Loucy (cell line): ENCODE results near the gene CLDN20.
"Not testable (repeated sequence)": the region's sequence is repeated elsewhere in the genome, so short reads cannot be mapped to it uniquely, and the experiment has no call there.

Source experiments
- H2AFZ ChIP-seq: fragments of 200-600 bp; sonication (generic); 2 replicates; pipeline ENCODE4 v1.6.0; 2016; ENCODE audit warnings: antibody characterized with exemption, mild to moderate bottlenecking, low read length, moderate library complexity
- H3F3A ChIP-seq: fragments of 200-600 bp; 2 replicates; pipeline ENCODE4 v1.6.0; 2016; ENCODE audit warnings: antibody characterized with exemption, low read depth, mild to moderate bottlenecking
- H3K27me3 ChIP-seq: fragments of 200-600 bp; sonication (generic); 2 replicates; pipeline ENCODE4 v1.6.1; 2014; ENCODE audit warnings: low read length, mild to moderate bottlenecking; ENCODE audit not compliant: insufficient read depth, poor library complexity, severe bottlenecking
- H3K36me3 ChIP-seq: fragments of 200-600 bp; sonication (generic); 2 replicates; pipeline ENCODE4 v1.6.1; 2016; ENCODE audit warnings: low read length; ENCODE audit not compliant: insufficient read depth
- H3K4me1 ChIP-seq: fragments of 200-600 bp; sonication (generic); 2 replicates; pipeline ENCODE4 v1.5.1; 2014; ENCODE audit warnings: low read length, mild to moderate bottlenecking; ENCODE audit not compliant: insufficient read depth, poor library complexity, severe bottlenecking
- H3K4me2 ChIP-seq: fragments of 200-600 bp; sonication (generic); 2 replicates; pipeline ENCODE4 v1.6.0; 2014; ENCODE audit warnings: antibody characterized with exemption, low read length, low read depth, mild to moderate bottlenecking; ENCODE audit not compliant: poor library complexity, severe bottlenecking
- H3K4me3 ChIP-seq: fragments of 200-600 bp; sonication (generic); 2 replicates; pipeline ENCODE4 v1.5.1; 2014; ENCODE audit warnings: low read length, mild to moderate bottlenecking, mixed read lengths; ENCODE audit not compliant: poor library complexity, severe bottlenecking
- H3K79me2 ChIP-seq: fragments of 200-600 bp; sonication (generic); 2 replicates; pipeline ENCODE4 v1.6.1; 2014; ENCODE audit warnings: low read length; ENCODE audit not compliant: insufficient read depth
- H3K9ac ChIP-seq: fragments of 200-600 bp; sonication (generic); 2 replicates; pipeline ENCODE4 v1.6.0; 2014; ENCODE audit warnings: mild to moderate bottlenecking, low read depth, low read length, moderate library complexity; ENCODE audit not compliant: poor library complexity, severe bottlenecking
- H3K9me2 ChIP-seq: fragments of 200-600 bp; sonication (generic); replicated peaks from 2 replicates; pipeline ENCODE4 v1.6.1; 2016; ENCODE audit warnings: low read depth, low read length, mixed read lengths
- H3K9me3 ChIP-seq: fragments of 200-600 bp; sonication (generic); 2 replicates; pipeline ENCODE4 v1.6.1; 2014; ENCODE audit warnings: mild to moderate bottlenecking, antibody characterized with exemption, low read length, low read depth; ENCODE audit not compliant: insufficient read depth
- H4K20me1 ChIP-seq: fragments of 200-600 bp; sonication (generic); 2 replicates; pipeline ENCODE4 v1.6.0; 2014; ENCODE audit warnings: antibody characterized with exemption, low read length, mild to moderate bottlenecking; ENCODE audit not compliant: insufficient read depth, poor library complexity, severe bottlenecking
- EZH2phosphoT487 ChIP-seq: fragments of 200-600 bp; IDR thresholded peaks from 2 replicates; pipeline ENCODE4 v1.6.1; 2018; ENCODE audit warnings: antibody characterized with exemption, mild to moderate bottlenecking, moderate library complexity, borderline replicate concordance
- TF ChIP-seq, protein P1 (sequence below): fragments of 200-600 bp; sonication (generic); conservative IDR thresholded peaks from 2 replicates; pipeline ENCODE4 v1.5.1; 2014; ENCODE audit warnings: mild to moderate bottlenecking, antibody characterized with exemption, low read length

The CLDN20 gene

DNA sequence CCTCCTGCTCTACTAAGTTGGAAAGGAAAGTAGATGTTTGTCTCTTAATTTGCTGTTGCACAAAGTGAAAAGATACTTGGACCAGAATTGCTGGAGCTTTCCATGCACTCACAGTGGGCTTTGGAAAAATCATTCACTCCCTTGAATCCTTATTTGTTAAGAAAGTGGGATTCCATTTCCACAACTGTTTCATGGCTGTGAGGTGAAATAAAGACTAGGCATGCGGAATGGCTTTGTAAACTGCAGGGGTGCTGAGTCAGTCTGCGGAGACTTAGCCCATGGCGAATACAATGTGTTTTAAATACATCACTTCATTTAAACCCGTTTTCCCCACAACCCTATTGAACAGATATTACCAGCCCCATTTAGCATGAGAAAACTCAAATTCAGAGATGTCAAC, 36.8 kb upstream of the CLDN20 start:
- no peak overlapping the region for H3K4me2 ChIP-seq
- H4K20me1 ChIP-seq = no peaks in the 10 kb centered on the region
- no peaks in the 10 kb centered on the region for H3K9me2 ChIP-seq
- H3K36me3 ChIP-seq = no peaks in the 10 kb centered on the region
- no peaks in the 10 kb centered on the region for H3K9me3 ChIP-seq
- no peaks in the 10 kb centered on the region for H3K79me2 ChIP-seq
- no peak for TF ChIP-seq EZH2phosphoT487
- TF ChIP-seq, protein P1, sequence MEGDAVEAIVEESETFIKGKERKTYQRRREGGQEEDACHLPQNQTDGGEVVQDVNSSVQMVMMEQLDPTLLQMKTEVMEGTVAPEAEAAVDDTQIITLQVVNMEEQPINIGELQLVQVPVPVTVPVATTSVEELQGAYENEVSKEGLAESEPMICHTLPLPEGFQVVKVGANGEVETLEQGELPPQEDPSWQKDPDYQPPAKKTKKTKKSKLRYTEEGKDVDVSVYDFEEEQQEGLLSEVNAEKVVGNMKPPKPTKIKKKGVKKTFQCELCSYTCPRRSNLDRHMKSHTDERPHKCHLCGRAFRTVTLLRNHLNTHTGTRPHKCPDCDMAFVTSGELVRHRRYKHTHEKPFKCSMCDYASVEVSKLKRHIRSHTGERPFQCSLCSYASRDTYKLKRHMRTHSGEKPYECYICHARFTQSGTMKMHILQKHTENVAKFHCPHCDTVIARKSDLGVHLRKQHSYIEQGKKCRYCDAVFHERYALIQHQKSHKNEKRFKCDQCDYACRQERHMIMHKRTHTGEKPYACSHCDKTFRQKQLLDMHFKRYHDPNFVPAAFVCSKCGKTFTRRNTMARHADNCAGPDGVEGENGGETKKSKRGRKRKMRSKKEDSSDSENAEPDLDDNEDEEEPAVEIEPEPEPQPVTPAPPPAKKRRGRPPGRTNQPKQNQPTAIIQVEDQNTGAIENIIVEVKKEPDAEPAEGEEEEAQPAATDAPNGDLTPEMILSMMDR = no peak
- no peaks in the 10 kb centered on the region for H3F3A ChIP-seq
- no peak overlapping the region for H2AFZ ChIP-seq
- H3K4me1 ChIP-seq = no peaks in the 10 kb centered on the region
- H3K27me3 ChIP-seq = no peaks in the 10 kb centered on the region
- H3K4me3 ChIP-seq = no peak overlapping the region
- H3K9ac ChIP-seq = no peak overlapping the region

DNA sequence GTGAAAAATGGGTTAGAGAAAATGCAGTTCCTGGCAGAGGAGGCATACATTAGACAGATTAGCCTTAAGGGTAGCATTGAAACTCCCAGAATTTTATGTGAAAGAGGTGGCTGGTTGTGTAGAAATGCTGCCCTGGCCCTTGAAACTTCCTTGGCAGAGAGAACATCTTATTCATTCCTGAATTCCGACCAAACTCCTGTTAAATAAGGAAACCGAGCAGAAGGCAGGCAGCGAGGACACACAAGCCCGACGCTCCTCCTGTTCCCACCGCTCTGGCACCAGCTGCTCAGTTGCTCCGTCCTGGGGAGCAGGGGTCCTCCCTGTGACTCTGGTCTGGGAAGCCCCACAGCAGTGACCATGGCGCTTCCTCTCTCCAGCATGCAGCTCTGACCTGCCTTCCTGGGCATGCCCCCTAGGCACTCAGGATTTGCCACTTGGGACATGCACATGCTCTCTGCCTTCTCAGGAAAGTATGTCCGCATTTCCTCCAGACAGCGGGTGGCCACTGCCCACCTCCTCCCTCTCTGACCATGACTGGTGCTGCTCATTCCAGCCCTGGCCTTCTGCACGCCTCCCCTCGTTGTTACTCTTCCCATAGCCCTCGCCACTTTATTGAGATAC, 35.2 kb upstream of the CLDN20 start:
- no peaks in the 10 kb centered on the region for H4K20me1 ChIP-seq
- no peak overlapping the region for H3K4me3 ChIP-seq
- no peak overlapping the region for H2AFZ ChIP-seq
- TF ChIP-seq, protein P1 = no peak
- no peak for TF ChIP-seq EZH2phosphoT487
- H3K9me2 ChIP-seq = no peaks in the 10 kb centered on the region
- no peaks in the 10 kb centered on the region for H3K36me3 ChIP-seq
- H3K9ac ChIP-seq = no peak overlapping the region
- no peaks in the 10 kb centered on the region for H3F3A ChIP-seq
- no peaks in the 10 kb centered on the region for H3K9me3 ChIP-seq
- H3K4me1 ChIP-seq = no peaks in the 10 kb centered on the region
- H3K4me2 ChIP-seq = no peak overlapping the region
- no peaks in the 10 kb centered on the region for H3K27me3 ChIP-seq
- H3K79me2 ChIP-seq = no peaks in the 10 kb centered on the region

DNA sequence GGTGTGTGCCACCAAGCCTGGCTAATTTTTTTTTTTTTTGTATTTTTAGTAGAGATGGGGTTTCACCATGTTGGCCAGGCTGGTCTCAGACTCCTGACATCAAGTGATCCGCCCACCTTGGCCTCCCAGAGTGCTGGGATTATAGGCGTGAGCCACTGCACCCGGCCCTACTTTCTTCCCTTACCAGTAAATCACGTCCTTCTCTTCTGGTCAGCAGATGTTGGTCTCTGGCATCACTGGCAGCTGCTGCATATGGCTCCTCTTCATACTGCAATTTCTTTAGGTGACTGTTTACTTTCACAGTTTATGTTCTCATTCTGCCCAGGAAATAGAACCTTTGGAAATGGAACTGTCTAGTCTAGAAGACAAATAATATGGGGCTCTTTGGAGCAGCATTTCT, 32.8 kb upstream of the CLDN20 start:
- not testable (repeated sequence) for H2AFZ ChIP-seq, H3K4me2 ChIP-seq, H3K4me3 ChIP-seq, H3K27me3 ChIP-seq, H3K9me3 ChIP-seq, H3K79me2 ChIP-seq, H3F3A ChIP-seq, H3K36me3 ChIP-seq, H3K9ac ChIP-seq, H3K4me1 ChIP-seq, H3K9me2 ChIP-seq, H4K20me1 ChIP-seq

DNA sequence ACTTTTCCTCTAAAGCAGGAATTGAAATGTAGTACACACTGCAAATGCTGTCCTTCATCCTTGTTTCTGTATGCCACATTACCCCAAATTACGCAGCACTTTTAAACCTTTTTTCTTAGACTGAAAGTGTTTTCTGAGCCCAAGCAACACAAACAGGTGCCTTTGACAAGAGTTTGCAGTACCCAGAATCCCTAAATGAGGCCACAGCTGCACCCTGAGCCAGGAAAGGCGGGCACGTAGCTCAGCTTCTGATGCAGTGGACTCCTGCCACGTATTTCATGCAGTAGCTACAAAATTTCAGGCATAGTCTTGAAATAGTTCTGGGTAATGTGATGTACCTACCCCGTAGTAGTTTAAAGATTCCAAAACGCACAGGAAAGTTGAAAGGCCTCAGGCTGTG, 31.0 kb upstream of the CLDN20 start:
- Histone ChIP-seq H3F3A (no peaks in the 10 kb centered on the region), H3K4me1 (no peaks in the 10 kb centered on the region), H2AFZ (no peak overlapping the region), H3K9ac (no peak overlapping the region), H3K4me2 (no peak overlapping the region), H3K4me3 (no peak overlapping the region), H3K9me2 (no peaks in the 10 kb centered on the region), H3K27me3 (no peaks in the 10 kb centered on the region), H3K9me3 (no peaks in the 10 kb centered on the region), H4K20me1 (no peaks in the 10 kb centered on the region), H3K79me2 (no peaks in the 10 kb centered on the region), H3K36me3 (no peaks in the 10 kb centered on the region)
- no peak for TF ChIP-seq EZH2phosphoT487
- TF ChIP-seq, protein P1 = no peak
